ENCODE data around the gene PLAA.

The PLAA gene

GRCh38 chr9:26971721-26972120, 24.7 kb upstream of the PLAA start:
- TF ChIP-seq, protein P1, sequence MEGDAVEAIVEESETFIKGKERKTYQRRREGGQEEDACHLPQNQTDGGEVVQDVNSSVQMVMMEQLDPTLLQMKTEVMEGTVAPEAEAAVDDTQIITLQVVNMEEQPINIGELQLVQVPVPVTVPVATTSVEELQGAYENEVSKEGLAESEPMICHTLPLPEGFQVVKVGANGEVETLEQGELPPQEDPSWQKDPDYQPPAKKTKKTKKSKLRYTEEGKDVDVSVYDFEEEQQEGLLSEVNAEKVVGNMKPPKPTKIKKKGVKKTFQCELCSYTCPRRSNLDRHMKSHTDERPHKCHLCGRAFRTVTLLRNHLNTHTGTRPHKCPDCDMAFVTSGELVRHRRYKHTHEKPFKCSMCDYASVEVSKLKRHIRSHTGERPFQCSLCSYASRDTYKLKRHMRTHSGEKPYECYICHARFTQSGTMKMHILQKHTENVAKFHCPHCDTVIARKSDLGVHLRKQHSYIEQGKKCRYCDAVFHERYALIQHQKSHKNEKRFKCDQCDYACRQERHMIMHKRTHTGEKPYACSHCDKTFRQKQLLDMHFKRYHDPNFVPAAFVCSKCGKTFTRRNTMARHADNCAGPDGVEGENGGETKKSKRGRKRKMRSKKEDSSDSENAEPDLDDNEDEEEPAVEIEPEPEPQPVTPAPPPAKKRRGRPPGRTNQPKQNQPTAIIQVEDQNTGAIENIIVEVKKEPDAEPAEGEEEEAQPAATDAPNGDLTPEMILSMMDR (IDR thresholded peaks at IDR 0.05; ENCODE audit: extremely low read depth, insufficient read depth, missing control alignments) = no peak
- no peak for DNase-seq (ENCODE audit: low spot score)
- in situ Hi-C loops (cut with MboI; ENCODE audit: low pct_unique_long_range_greater_than_20kb, low sequenced_read_pairs, unreplicated experiment) = no loop called here

- TF ChIP-seq, protein P1 (IDR thresholded peaks at IDR 0.05; ENCODE audit: extremely low read depth, insufficient read depth, missing control alignments) = no peak
- in situ Hi-C loops (cut with MboI; ENCODE audit: low pct_unique_long_range_greater_than_20kb, low sequenced_read_pairs, unreplicated experiment) = no loop called here
- DNase-seq (ENCODE audit: low spot score) = no peak
Measured at GRCh38 chr9:26956860-26957233, 9.8 kb upstream of the PLAA start.

- TF ChIP-seq, protein P1 (IDR thresholded peaks at IDR 0.05; ENCODE audit: extremely low read depth, insufficient read depth, missing control alignments) = no peak
- in situ Hi-C loops (cut with MboI; ENCODE audit: low pct_unique_long_range_greater_than_20kb, low sequenced_read_pairs, unreplicated experiment) = no loop called here
Measured at GRCh38 chr9:26955921-26956859, 9.1 kb upstream of the PLAA start, which contains the start of gene IFT74. TSS of gene IFT74 (plus strand) at chr9:26956412. CDS start at chr9:26961968, 5,556 bp downstream.

GRCh38 chr9:26955222-26955903, 8.3 kb upstream of the PLAA start:
- TF ChIP-seq, protein P1 (IDR thresholded peaks at IDR 0.05; ENCODE audit: extremely low read depth, insufficient read depth, missing control alignments) = no peak
- no peak for DNase-seq (ENCODE audit: low spot score)
- in situ Hi-C loops (cut with MboI; ENCODE audit: low pct_unique_long_range_greater_than_20kb, low sequenced_read_pairs, unreplicated experiment) = no loop called here

More at GRCh38 chr9:26955921-26956859, 9.1 kb upstream of the PLAA start, which contains the start of gene IFT74:
- peak; percentile 92 for DNase-seq (ENCODE audit: low spot score)

- in situ Hi-C loops (cut with MboI; ENCODE audit: low pct_unique_long_range_greater_than_20kb, low sequenced_read_pairs, unreplicated experiment) = no loop called here
- TF ChIP-seq, protein P1 (IDR thresholded peaks at IDR 0.05; ENCODE audit: extremely low read depth, insufficient read depth, missing control alignments) = no peak
Measured at GRCh38 chr9:26954050-26954508, 7.0 kb upstream of the PLAA start.

DNA sequence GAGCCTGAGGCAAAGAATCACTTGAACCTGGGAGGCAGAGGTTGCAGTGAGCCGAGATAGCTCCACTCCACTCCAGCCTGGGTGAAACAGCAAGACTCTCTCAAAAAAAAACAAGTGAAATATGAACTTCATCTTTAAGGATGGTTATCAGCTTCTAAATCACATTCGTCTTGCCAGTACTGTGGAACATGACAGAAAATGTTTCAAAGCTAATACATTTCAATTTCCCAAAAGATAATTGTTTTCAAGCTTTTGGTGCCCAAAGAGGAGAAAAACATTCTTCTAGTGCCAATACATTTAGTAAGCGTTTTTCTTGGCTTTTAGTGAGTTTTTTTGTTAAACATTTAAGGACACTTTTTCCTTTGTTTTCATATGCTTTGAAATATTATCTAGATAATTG, 4.8 kb upstream of the PLAA start:
- TF ChIP-seq, protein P1 (IDR thresholded peaks at IDR 0.05; ENCODE audit: extremely low read depth, insufficient read depth, missing control alignments) = no peak
- in situ Hi-C loops (cut with MboI; ENCODE audit: low pct_unique_long_range_greater_than_20kb, low sequenced_read_pairs, unreplicated experiment) = no loop called here
- DNase-seq (ENCODE audit: low spot score) = no peak

More at GRCh38 chr9:26954050-26954508, 7.0 kb upstream of the PLAA start:
- DNase-seq (ENCODE audit: low spot score) = peak; percentile 30
